IMR-90 (cell line): Measurements from ENCODE around the gene TENM4. TPM values are rescaled to one million over a fixed set of nuclear protein-coding genes. Genes with fewer than 3 reads are reported as not detected.

Experiments used
- ATAC-seq: fragments of 200-7000 bp; cut with Tn5 transposase; 2 replicates; pipeline ENCODE4 v1.9.1; 2020; ENCODE audit warnings: low read depth, mild to moderate bottlenecking, moderate library complexity
- BruUV-seq: library from RNA; stranded (reverse); fragments of 400-500 nt; replicated peaks from 2 replicates; lab custom pipeline; 2021; lab: Mats Ljungman, UMichigan
- CTCF ChIA-PET: fragments of 300-600 bp; formaldehyde crosslinking; extraction: SDS; loops from one replicate; lab custom pipeline; 2021; ENCODE audit warnings: antibody characterized with exemption; lab: Yijun Ruan, JAX
- POLR2A ChIA-PET: fragments of 300-600 bp; sonication (Branson Sonifier 250); formaldehyde crosslinking; loops from one replicate; lab custom pipeline; 2022; ENCODE audit warnings: antibody characterized with exemption; ENCODE audit not compliant: unreplicated experiment; lab: Charles Lee
- DNase-seq: peaks from one replicate; pipeline ENCODE4 v3.0.0; 2013
- H2AFZ ChIP-seq: replicated peaks from 2 replicates; pipeline ENCODE3; 2013; ENCODE audit warnings: low read length, mild to moderate bottlenecking; ENCODE audit not compliant: poor library complexity
- H2AK5ac ChIP-seq: 2 replicates; pipeline ENCODE4 v1.6.1; 2013; ENCODE audit warnings: low read depth, low read length, inconsistent platforms
- H2AK9ac ChIP-seq: replicated peaks from 2 replicates; pipeline ENCODE3; 2013; ENCODE audit warnings: mild to moderate bottlenecking, low read depth, low read length, moderate library complexity; ENCODE audit not compliant: poor library complexity
- H2BK120ac ChIP-seq: 2 replicates; pipeline ENCODE4 v1.6.1; 2013; ENCODE audit warnings: low read depth, low read length, inconsistent platforms
- H2BK15ac ChIP-seq: 3 replicates; pipeline ENCODE4 v1.6.1; 2013; ENCODE audit warnings: low read depth, low read length, inconsistent platforms
- H2BK20ac ChIP-seq: 2 replicates; pipeline ENCODE4 v1.6.1; 2013; ENCODE audit warnings: low read depth, mild to moderate bottlenecking, inconsistent platforms, low read length, moderate library complexity
- H2BK5ac ChIP-seq: 2 replicates; pipeline ENCODE4 v1.6.1; 2013; ENCODE audit warnings: mild to moderate bottlenecking, low read depth, low read length, inconsistent platforms; ENCODE audit not compliant: poor library complexity, severe bottlenecking
- H3K14ac ChIP-seq: replicated peaks from 2 replicates; pipeline ENCODE4 v1.6.1; 2013; ENCODE audit warnings: low read depth, low read length, inconsistent platforms
- H3K18ac ChIP-seq: 2 replicates; pipeline ENCODE4 v1.6.1; 2013; ENCODE audit warnings: low read depth, low read length, control low read depth
- H3K23ac ChIP-seq: 2 replicates; pipeline ENCODE4 v1.6.1; 2013; ENCODE audit warnings: low read depth, low read length, inconsistent platforms
- H3K27ac ChIP-seq: 2 replicates; pipeline ENCODE4 v1.5.1; 2013; ENCODE audit warnings: mild to moderate bottlenecking, control low read depth, low read length; ENCODE audit not compliant: insufficient read depth
- H3K27me3 ChIP-seq: 2 replicates; pipeline ENCODE4 v1.6.1; 2013; ENCODE audit warnings: low read length; ENCODE audit not compliant: control insufficient read depth, insufficient read depth
- H3K36me3 ChIP-seq: 2 replicates; pipeline ENCODE4 v1.6.1; 2013; ENCODE audit warnings: low read length, mixed read lengths; ENCODE audit not compliant: control insufficient read depth, insufficient read depth
- H3K4ac ChIP-seq: 2 replicates; pipeline ENCODE4 v1.6.1; 2013; ENCODE audit warnings: low read depth, low read length, inconsistent platforms
- H3K4me1 ChIP-seq: 2 replicates; pipeline ENCODE4 v1.6.1; 2013; ENCODE audit warnings: low read length, mixed read lengths; ENCODE audit not compliant: control insufficient read depth, insufficient read depth
- H3K4me2 ChIP-seq: 2 replicates; pipeline ENCODE4 v1.6.1; 2013; ENCODE audit warnings: low read depth, mild to moderate bottlenecking, control low read depth, low read length, moderate library complexity
- H3K4me3 ChIP-seq: 2 replicates; pipeline ENCODE4 v1.5.1; 2013; ENCODE audit warnings: low read depth, mild to moderate bottlenecking, control low read depth, low read length, moderate library complexity; ENCODE audit not compliant: insufficient read depth
- H3K56ac ChIP-seq: 2 replicates; pipeline ENCODE4 v1.6.1; 2013; ENCODE audit warnings: low read length, inconsistent platforms; ENCODE audit not compliant: insufficient read depth; ENCODE audit errors: extremely low read depth
- H3K79me1 ChIP-seq, 2 experiments: 2 replicates each; pipeline ENCODE4 v1.6.1; 2013; ENCODE audit warnings: low read length in 2 of 2, inconsistent platforms in 1 of 2, low read depth in 1 of 2
- H3K9ac ChIP-seq: 2 replicates; pipeline ENCODE4 v1.6.1; 2013; ENCODE audit warnings: low read depth, low read length, control low read depth
- H3K9me1 ChIP-seq: 2 replicates; pipeline ENCODE4 v1.6.1; 2013; ENCODE audit warnings: low read length, inconsistent platforms; ENCODE audit not compliant: insufficient read depth
- H3K9me3 ChIP-seq: 2 replicates; pipeline ENCODE4 v1.6.1; 2013; ENCODE audit warnings: low read length; ENCODE audit not compliant: control insufficient read depth, insufficient read depth
- H4K20me1 ChIP-seq: 2 replicates; pipeline ENCODE4 v1.6.1; 2013; ENCODE audit warnings: low read length, inconsistent platforms; ENCODE audit not compliant: insufficient read depth
- H4K5ac ChIP-seq: 2 replicates; pipeline ENCODE4 v1.6.1; 2013; ENCODE audit warnings: mild to moderate bottlenecking, low read depth, low read length, control low read depth
- H4K8ac ChIP-seq, 2 experiments: 2 replicates each; pipeline ENCODE4 v1.6.1; 2013; ENCODE audit warnings: low read depth in 2 of 2, low read length in 2 of 2, control low read depth in 1 of 2, inconsistent platforms in 1 of 2
- H4K91ac ChIP-seq: 2 replicates; pipeline ENCODE4 v1.6.1; 2013; ENCODE audit warnings: low read depth, low read length, inconsistent platforms; ENCODE audit not compliant: insufficient read depth
- BHLHE40 ChIP-seq: fragments of 150-350 bp; IDR thresholded peaks from 2 replicates; pipeline ENCODE4 v1.6.1; 2016; ENCODE audit warnings: mild to moderate bottlenecking, low read depth, low read length
- CEBPB ChIP-seq: IDR thresholded peaks from 2 replicates; pipeline ENCODE4 v1.6.1; 2012; ENCODE audit warnings: low read depth, low read length, improper control_type of control experiment
- CHD1 ChIP-seq: IDR thresholded peaks from 2 replicates; pipeline ENCODE4 v1.6.1; 2012; ENCODE audit warnings: low read depth, low read length, improper control_type of control experiment
- CTCF ChIP-seq: conservative IDR thresholded peaks from 2 replicates; pipeline ENCODE4 v1.5.1; 2012; ENCODE audit warnings: mild to moderate bottlenecking, low read depth, low read length, improper control_type of control experiment
- ELK1 ChIP-seq: fragments of 150-350 bp; IDR thresholded peaks from 2 replicates; pipeline ENCODE4 v1.6.1; 2016; ENCODE audit warnings: low read depth, mild to moderate bottlenecking, low read length, moderate library complexity, borderline replicate concordance
- FOS ChIP-seq: fragments of 150-350 bp; IDR thresholded peaks from 2 replicates; pipeline ENCODE4 v1.6.1; 2016; ENCODE audit warnings: low read depth, low read length
- MAFK ChIP-seq: IDR thresholded peaks from 2 replicates; pipeline ENCODE4 v1.6.1; 2012; ENCODE audit warnings: low read depth, low read length, improper control_type of control experiment
- MAZ ChIP-seq: IDR thresholded peaks from 2 replicates; pipeline ENCODE4 v1.6.1; 2012; ENCODE audit warnings: low read depth, mild to moderate bottlenecking, low read length, improper control_type of control experiment, moderate library complexity, borderline replicate concordance
- MXI1 ChIP-seq: IDR thresholded peaks from 2 replicates; pipeline ENCODE4 v1.6.1; 2012; ENCODE audit warnings: low read depth, mild to moderate bottlenecking, low read length, moderate library complexity, borderline replicate concordance
- NFE2L2 ChIP-seq: fragments of 150-350 bp; IDR thresholded peaks from 2 replicates; pipeline ENCODE4 v1.6.1; 2016; ENCODE audit warnings: low read depth, mild to moderate bottlenecking, low read length
- POLR2A ChIP-seq: IDR thresholded peaks from 2 replicates; pipeline ENCODE4 v1.6.1; 2012; ENCODE audit warnings: mild to moderate bottlenecking, low read depth, low read length
- RAD21 ChIP-seq: IDR thresholded peaks from 2 replicates; pipeline ENCODE4 v1.6.1; 2012; ENCODE audit warnings: low read length, improper control_type of control experiment
- RCOR1 ChIP-seq: IDR thresholded peaks from 2 replicates; pipeline ENCODE4 v1.6.1; 2012; ENCODE audit warnings: mild to moderate bottlenecking, low read length, improper control_type of control experiment; ENCODE audit not compliant: insufficient replicate concordance
- RFX5 ChIP-seq: IDR thresholded peaks from 2 replicates; pipeline ENCODE4 v1.8.0; 2012; ENCODE audit warnings: low read depth, mild to moderate bottlenecking, low read length, moderate library complexity
- SMC3 ChIP-seq: fragments of 150-350 bp; IDR thresholded peaks from 2 replicates; pipeline ENCODE4 v1.6.1; 2016; ENCODE audit warnings: low read depth, mild to moderate bottlenecking, antibody characterized with exemption, low read length, moderate library complexity
- USF2 ChIP-seq: fragments of 150-350 bp; IDR thresholded peaks from 2 replicates; pipeline ENCODE4 v1.6.1; 2017; ENCODE audit warnings: mild to moderate bottlenecking, antibody characterized with exemption, low read length, low read depth
- WGBS, 2 experiments: methylation state at CpG; one replicate each; pipeline versions ENCODE4 v1.1.5 to v1.1.7; 2013; ENCODE audit warnings: missing lambda C conversion rate in 2 of 2; ENCODE audit not compliant: insufficient read length in 1 of 2; ENCODE audit errors: extremely low coverage in 2 of 2; 5-methylcytosine and 5-hydroxymethylcytosine counted together
- dilution Hi-C: fragments of 300-500 bp; cut with HindIII; formaldehyde crosslinking; loops from one replicate; pipeline ENCODE4 v1.14.3; 2018; ENCODE audit warnings: low sequenced_read_pairs; ENCODE audit not compliant: unreplicated experiment
- in situ Hi-C: fragments of 300-500 bp; cut with MboI; formaldehyde crosslinking; loops from 3 replicates; pipeline ENCODE4 v1.14.3; 2019; ENCODE audit warnings: low sequenced_read_pairs, inconsistent platforms, mixed read lengths
- intact Hi-C: fragments of 100-400 bp; cut with micrococcal nuclease; formaldehyde crosslinking; loops from 2 replicates; pipeline ENCODE4 v1.10.0; 2022
- polyA plus RNA-seq, 3 experiments: library from polyadenylated mRNA; depleted of rRNA; stranded (reverse); fragments of >200 nt; gene quantifications; 2 replicates each; pipeline ENCODE4 v1.2.3, GENCODE V29; 2012; ENCODE audit warnings: low replicate concordance in 1 of 3
- total RNA-seq: library from RNA; depleted of rRNA; stranded (reverse); fragments of >200 nt; gene quantifications from 2 replicates; pipeline ENCODE4 v1.2.3, GENCODE V29; 2012

Gene TENM4
- total and polyA plus RNA-seq, 2 of the 4 experiments (the other 2 are of a cell fraction), result 7.4 to 9.0 TPM

GRCh38 chr11:79415912-79416311, 24.9 kb downstream of the TENM4 start:
- ChIA-PET POLR2A (no interaction called here), CTCF (no interaction called here)
- Histone ChIP-seq H3K14ac (no peak overlapping the region), H2AK5ac (no peak overlapping the region), H2BK15ac (no peak overlapping the region), H4K8ac (no peak overlapping the region), H3K27ac (no peak overlapping the region), H3K4me2 (no peak overlapping the region), H3K36me3 (no peaks in the 10 kb centered on the region), H4K20me1 (peaks cover 3% of the 10 kb centered on the region; the same call in 1 of the 2 replicates), H3K4me1 (peaks cover 24% of the 10 kb centered on the region), H4K5ac (no peak overlapping the region), H3K79me1 (peaks cover 7 to 52% of the 10 kb centered on the region in 2 experiments; a peak in 3 of 4 replicates), H3K56ac (no peak overlapping the region), H3K23ac (no peak overlapping the region), H3K4me3 (no peak overlapping the region), H3K9me3 (no peaks in the 10 kb centered on the region), H3K9me1 (peaks cover 25% of the 10 kb centered on the region), H4K91ac (no peak overlapping the region), H3K9ac (no peak overlapping the region), H3K27me3 (no peaks in the 10 kb centered on the region), H2BK120ac (peak overlapping the region; percentile 46; the same call in 1 of the 2 replicates), H2BK20ac (peak overlapping the region; percentile 28; the same call in 1 of the 2 replicates), H2AK9ac (no peak overlapping the region), H2BK5ac (peak overlapping the region; percentile 41), H2AFZ (no peak overlapping the region), H3K18ac (no peak overlapping the region), H3K4ac (no peak overlapping the region)
- no TSS peak for BruUV-seq
- in situ Hi-C loops (no loop called here), intact Hi-C loops (no loop called here), dilution Hi-C loops (no loop called here)
- no peak for TF ChIP-seq ELK1
- no peak for TF ChIP-seq CHD1
- no peak for TF ChIP-seq MAZ
- TF ChIP-seq CEBPB, result no peak
- no peak for TF ChIP-seq RAD21
- TF ChIP-seq RFX5, result no peak
- TF ChIP-seq SMC3, result no peak
- TF ChIP-seq MXI1, result no peak
- TF ChIP-seq BHLHE40, result no peak
- no peak for TF ChIP-seq NFE2L2
- TF ChIP-seq FOS, result no peak
- TF ChIP-seq POLR2A, result no peak
- no peak for TF ChIP-seq RCOR1
- TF ChIP-seq MAFK, result no peak
- no peak for TF ChIP-seq USF2
- no peak for TF ChIP-seq CTCF
- DNase-seq (no peak), ATAC-seq (no peak)
- WGBS, 2 experiments, result no CpG with 5 or more reads among the region's 1 CpG
